K562 (cell line): ENCODE results near the gene CXCL16. TPM values are rescaled to one million over a fixed set of nuclear protein-coding genes. Genes with fewer than 3 reads are reported as not detected.

Experiments used
- ATAC-seq: fragments of 200-7000 bp; cut with Tn5 transposase; 3 replicates; pipeline ENCODE4 v1.9.1; 2020; ENCODE audit warnings: moderate library complexity
- BruUV-seq: library from RNA; stranded (reverse); fragments of 400-500 nt; replicated peaks from 2 replicates; lab custom pipeline; 2021; lab: Mats Ljungman, UMichigan
- CTCF ChIA-PET: fragments of 300-600 bp; formaldehyde crosslinking; extraction: SDS; loops from one replicate; lab custom pipeline; 2021; ENCODE audit warnings: low intra/inter-chr PET ratio; lab: Yijun Ruan, JAX
- POLR2A ChIA-PET: fragments of 300-600, 350-650 bp; sonication (Branson Sonifier 250); formaldehyde crosslinking; extraction: SDS; loops from one replicate; lab custom pipeline; 2021; ENCODE audit warnings: antibody characterized with exemption, inconsistent platforms; lab: Yijun Ruan, JAX
- DNase-seq, 4 experiments: peaks; one replicate each; pipeline versions ENCODE4 v3.0.0 to v3.0.0-alpha.2; 2011 to 2018; ENCODE audit warnings: low spot score in 3 of 4, mixed read lengths in 3 of 4; ENCODE audit errors: extremely low read depth in 1 of 4
- FAIRE-seq: peaks from 2 replicates; lab custom pipeline; 2011; peaks lifted over from hg19 to GRCh38; lab: Jason Lieb, UNC
- H2AFZ ChIP-seq: 2 replicates; pipeline ENCODE4 v1.6.0; 2011; ENCODE audit warnings: low read depth, low read length, control low read depth, inconsistent platforms
- H3K27ac ChIP-seq: fragments of 200-600 bp; 3 replicates; pipeline ENCODE4 v1.8.0; 2011; ENCODE audit warnings: low read depth, mild to moderate bottlenecking, control low read depth, inconsistent platforms, low read length, moderate library complexity, mixed read lengths; ENCODE audit errors: extremely low read depth
- H3K27me3 ChIP-seq, 2 experiments: fragments of 300-600 bp in 1 of 2; 2 replicates in 1 of 2; 3 replicates in 1 of 2; pipeline versions ENCODE4 v1.6.0 to v1.8.0; 2011; ENCODE audit warnings: inconsistent platforms in 2 of 2, low read length in 2 of 2, mild to moderate bottlenecking in 1 of 2, mixed read lengths in 1 of 2, moderate library complexity in 1 of 2; ENCODE audit not compliant: control insufficient read depth in 2 of 2, insufficient read depth in 2 of 2
- H3K36me3 ChIP-seq: fragments of 300-600 bp; 3 replicates; pipeline ENCODE4 v1.8.0; 2011; ENCODE audit warnings: mild to moderate bottlenecking, low read length, inconsistent platforms; ENCODE audit not compliant: control insufficient read depth, insufficient read depth
- H3K4me1 ChIP-seq, 2 experiments: fragments of 200-600 bp in 1 of 2; replicated peaks in 1 of 2; 2 replicates in 1 of 2; 3 replicates in 1 of 2; pipeline versions ENCODE4 v1.5.1 to v1.8.0; 2011; ENCODE audit warnings: inconsistent platforms in 2 of 2, low read length in 2 of 2, mild to moderate bottlenecking in 1 of 2, mixed read lengths in 1 of 2, moderate library complexity in 1 of 2; ENCODE audit not compliant: control insufficient read depth in 2 of 2, insufficient read depth in 2 of 2
- H3K4me2 ChIP-seq: 2 replicates; pipeline ENCODE4 v1.6.1; 2011; ENCODE audit warnings: low read length, control low read depth, inconsistent platforms, mixed read lengths; ENCODE audit not compliant: insufficient read depth
- H3K4me3 ChIP-seq: fragments of 200-600 bp; sonication (generic), shearing (Covaris generic); 2 replicates; pipeline ENCODE4 v1.5.1; 2016; ENCODE audit warnings: control low read depth, inconsistent platforms
- H3K79me2 ChIP-seq: fragments of 200-600 bp; 3 replicates; pipeline ENCODE4 v1.8.0; 2011; ENCODE audit warnings: low read length, inconsistent platforms; ENCODE audit not compliant: control insufficient read depth, insufficient read depth
- H3K9ac ChIP-seq, 2 experiments: 2 replicates each; pipeline versions ENCODE4 v1.6.0 to v1.6.1; 2011; ENCODE audit warnings: low read depth in 2 of 2, low read length in 2 of 2, control low read depth in 1 of 2, inconsistent platforms in 1 of 2, mild to moderate bottlenecking in 1 of 2, mixed read lengths in 1 of 2; ENCODE audit not compliant: insufficient read depth in 1 of 2
- H3K9me1 ChIP-seq: one replicate; pipeline ENCODE4 v1.6.0; 2011; ENCODE audit warnings: inconsistent platforms, mild to moderate bottlenecking, low read length, moderate library complexity; ENCODE audit not compliant: control insufficient read depth, insufficient read depth
- H3K9me3 ChIP-seq: replicated peaks from 2 replicates; pipeline ENCODE4 v1.5.1; 2011; ENCODE audit warnings: low read depth, low read length, inconsistent platforms; ENCODE audit not compliant: control insufficient read depth, insufficient read depth
- H4K20me1 ChIP-seq: replicated peaks from 2 replicates; pipeline ENCODE4 v1.6.1; 2011; ENCODE audit warnings: low read length, inconsistent platforms, mixed read lengths; ENCODE audit not compliant: control insufficient read depth, insufficient read depth
- ATF1 ChIP-seq, 2 experiments: fragments of 450-650 bp in 1 of 2; IDR thresholded peaks; 2 replicates each; pipeline ENCODE4 v1.6.1; 2016; ENCODE audit warnings: missing compliant biosample characterization in 1 of 2, missing genetic modification characterization in 1 of 2
- CBFA2T2 ChIP-seq: fragments of 450-650 bp; conservative IDR thresholded peaks from 2 replicates; pipeline ENCODE4 v1.6.1; 2017; ENCODE audit warnings: mild to moderate bottlenecking
- CTBP1 ChIP-seq: fragments of 450-650 bp; IDR thresholded peaks from 2 replicates; pipeline ENCODE4 v1.6.1; 2016; ENCODE audit warnings: borderline replicate concordance
- DACH1 ChIP-seq: fragments of 450-650 bp; IDR thresholded peaks from 2 replicates; pipeline ENCODE4 v1.6.1; 2018; ENCODE audit not compliant: partially characterized antibody
- ERF ChIP-seq: fragments of 450-650 bp; formaldehyde crosslinking; IDR thresholded peaks from 2 replicates; pipeline ENCODE4 v1.4.0; 2020; ENCODE audit warnings: mild to moderate bottlenecking, mixed read lengths
- FOS ChIP-seq: IDR thresholded peaks from 3 replicates; pipeline ENCODE4 v1.6.1; 2011; ENCODE audit not compliant: insufficient read length; ENCODE audit errors: extremely low read depth
- KDM1A ChIP-seq, 2 experiments: fragments of 450-650 bp; IDR thresholded peaks; 2 replicates each; pipeline ENCODE4 v1.6.1; 2016; ENCODE audit warnings: mild to moderate bottlenecking in 2 of 2
- RBM15 ChIP-seq: fragments of 200-400 bp; formaldehyde crosslinking; IDR thresholded peaks from 2 replicates; pipeline ENCODE4 v1.6.1; 2018; ENCODE audit warnings: mild to moderate bottlenecking, low read length, moderate library complexity; ENCODE audit not compliant: insufficient read depth
- RCOR1 ChIP-seq, 2 experiments: IDR thresholded peaks; 2 replicates each; pipeline ENCODE4 v1.6.1; 2012; ENCODE audit warnings: low read depth in 2 of 2, low read length in 2 of 2, borderline replicate concordance in 1 of 2, improper control_type of control experiment in 1 of 2
- TBL1XR1 ChIP-seq, 2 experiments: IDR thresholded peaks; 2 replicates each; pipeline ENCODE4 v1.6.1; 2012; ENCODE audit warnings: improper control_type of control experiment in 2 of 2, low read length in 2 of 2, mild to moderate bottlenecking in 1 of 2
- ZNF121 ChIP-seq: sonication (generic); formaldehyde crosslinking; conservative IDR thresholded peaks from 2 replicates; pipeline ENCODE4 v1.8.0; 2022; ENCODE audit warnings: missing genetic modification reagents
- ZNF174 ChIP-seq: fragments of 250-450 bp; sonication (Bioruptor Pico); IDR thresholded peaks from 2 replicates; pipeline ENCODE4 v1.4.0; 2020; ENCODE audit warnings: mild to moderate bottlenecking
- ZNF212 ChIP-seq: fragments of 450-650 bp; formaldehyde crosslinking; IDR thresholded peaks from 2 replicates; pipeline ENCODE4 v1.4.0; 2020; ENCODE audit warnings: mild to moderate bottlenecking
- ZNF239 ChIP-seq: fragments of 250-450 bp; sonication (Bioruptor Pico); IDR thresholded peaks from 2 replicates; pipeline ENCODE4 v1.4.0; 2020; ENCODE audit warnings: mild to moderate bottlenecking
- ZNF586 ChIP-seq: fragments of 450-650 bp; formaldehyde crosslinking; conservative IDR thresholded peaks from 2 replicates; pipeline ENCODE4 v1.4.0; 2020; ENCODE audit warnings: mild to moderate bottlenecking, moderate library complexity
- ZNF589 ChIP-seq: fragments of 200-800 bp; sonication (Bioruptor generic); IDR thresholded peaks from 2 replicates; pipeline ENCODE4 v1.6.1; 2016; ENCODE audit warnings: low read depth, missing genetic modification characterization, missing compliant biosample characterization
- WGBS: fragments of 100-300 bp; shearing (Covaris generic); methylation state at CpG from one replicate; pipeline ENCODE4 v1.1.6; 2016; ENCODE audit warnings: low coverage, mixed read lengths; ENCODE audit not compliant: insufficient coverage; ENCODE audit errors: missing lambda C conversion rate; 5-methylcytosine and 5-hydroxymethylcytosine counted together
- in situ Hi-C: fragments of 300-500 bp; cut with MboI; formaldehyde crosslinking; loops from 4 replicates; pipeline ENCODE4 v1.15.0; 2018; ENCODE audit warnings: inconsistent platforms, mixed read lengths
- intact Hi-C: fragments of 100-400 bp; cut with micrococcal nuclease; formaldehyde crosslinking; loops from 2 replicates; pipeline ENCODE4 v1.14.2; 2022
- polyA plus RNA-seq, 8 experiments: library from polyadenylated mRNA; depleted of rRNA in 4 of 8; stranded (reverse) in 5 of 8; unstranded in 3 of 8; fragments of >200 nt; fragmentation: Nextera tagmentation in 2 of 8; fragmentation: Illumina TruSeq in 1 of 8; extraction: Ambion mirVana in 2 of 8; extraction: Trizol in 1 of 8; gene quantifications; 2 replicates each; pipeline versions ENCODE4 v1.2.1 to v1.2.3, GENCODE V29; 2011 to 2014; ENCODE audit warnings: inconsistent platforms in 1 of 8, missing spikeins in 1 of 8
- total RNA-seq, 7 experiments: library from RNA; depleted of rRNA in 6 of 7; stranded (reverse); fragments of >200 nt in 6 of 7; fragmentation: Illumina TruSeq in 2 of 7; extraction: Trizol in 2 of 7; gene quantifications; 2 replicates each; pipeline versions ENCODE4 v1.2.1 to v1.2.3, GENCODE V29; 2011 to 2021; ENCODE audit warnings: low replicate concordance in 1 of 7
- TF ChIP-seq, protein P1 (sequence below), 2 experiments: fragments of 450-650 bp in 1 of 2; sonication (generic) in 1 of 2; formaldehyde crosslinking in 1 of 2; IDR thresholded peaks in 1 of 2; conservative IDR thresholded peaks in 1 of 2; 2 replicates each; pipeline versions ENCODE4 v1.6.1 to v1.8.1; 2016 to 2023; ENCODE audit warnings: mild to moderate bottlenecking in 2 of 2, moderate library complexity in 2 of 2, inconsistent platforms in 1 of 2, missing genetic modification reagents in 1 of 2
- TF ChIP-seq, protein P2 (sequence below): fragments of 250-450 bp; sonication (Bioruptor Pico); IDR thresholded peaks from 2 replicates; pipeline ENCODE4 v1.5.0; 2022; ENCODE audit warnings: mild to moderate bottlenecking

Gene CXCL16
- total and polyA plus RNA-seq, 9 of the 15 experiments (the other 6 are each of a cell fraction or from before 2014, with no cell fraction given) = 0.05 to 0.68 (median 0.22) TPM; not detected in 2

DNA sequence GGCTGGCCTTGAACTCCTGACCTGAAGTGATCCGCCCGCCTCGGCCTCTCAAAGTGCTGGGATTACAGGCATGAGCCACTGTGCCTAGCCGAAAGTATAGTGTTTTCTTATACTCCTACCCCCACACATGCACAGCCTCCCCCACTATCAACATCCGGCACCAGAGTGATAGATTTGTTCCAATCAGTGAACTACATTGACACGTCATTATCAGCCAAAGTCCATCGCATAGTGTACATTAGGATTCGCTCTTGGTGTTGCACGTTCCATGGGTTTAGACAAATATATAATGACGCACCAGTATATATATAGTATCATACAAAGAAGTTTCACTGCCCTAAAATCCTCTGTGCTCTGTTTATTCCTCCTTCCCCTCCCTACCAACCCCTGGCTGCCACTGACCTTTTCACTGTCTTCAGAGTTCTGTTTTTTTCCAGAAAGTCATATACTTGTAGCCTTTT, 20.1 kb upstream of the CXCL16 start (continued):
- TF ChIP-seq ATF1 (CRISPR knock-in tag; IDR thresholded peaks at IDR 0.05) (no peak), ATF1 (tag; IDR thresholded peaks at IDR 0.05) (0 out of 2 replicates have a peak, but pooled peaks have one; percentile 23), KDM1A (IDR thresholded peaks at IDR 0.05) (peak; percentile 56 to 57; a peak in 2 of 4 replicates), ZNF174 (no peak), ZNF121 (CRISPR knock-in tag) (no peak), RCOR1 (IDR thresholded peaks at IDR 0.05; ENCODE audit: borderline replicate concordance in 1 of 2, low read depth in 2 of 2, low read length in 2 of 2) (0 out of 4 replicates have a peak, but pooled peaks of 1 of the 2 experiments have one; percentile 39), TBL1XR1 (IDR thresholded peaks at IDR 0.05; ENCODE audit: low read length in 2 of 2) (no peak), ERF (CRISPR knock-in tag) (no peak), CBFA2T2 (0 out of 2 replicates have a peak, but pooled peaks have one; percentile 17), ZNF589 (no peak)
- TF ChIP-seq, protein P1, sequence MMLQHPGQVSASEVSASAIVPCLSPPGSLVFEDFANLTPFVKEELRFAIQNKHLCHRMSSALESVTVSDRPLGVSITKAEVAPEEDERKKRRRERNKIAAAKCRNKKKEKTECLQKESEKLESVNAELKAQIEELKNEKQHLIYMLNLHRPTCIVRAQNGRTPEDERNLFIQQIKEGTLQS (IDR thresholded peaks at IDR 0.05) = peak; percentile 22; the same call in 1 of the 2 replicates
- TF ChIP-seq, protein P1 (CRISPR knock-in tag; conservative IDR thresholded peaks at IDR 0.05) = no peak
- TF ChIP-seq, all 486 proteins: peak for 8

- no peaks in the 10 kb centered on the region for H4K20me1 ChIP-seq
- H3K9ac ChIP-seq = no peak overlapping the region
- no TSS peak for BruUV-seq
- in situ Hi-C loops (no loop called here), intact Hi-C loops (no loop called here)
- no peaks in the 10 kb centered on the region for H3K36me3 ChIP-seq
- ChIA-PET POLR2A (interaction anchor here (1.4 kb wide), 1 partner anchor 12 kb away, joined by 3 read pairs; no protein-coding TSS in a partner anchor), CTCF (no interaction called here)
- H3K4me1 ChIP-seq = no peaks in the 10 kb centered on the region
- no peak for TF ChIP-seq ZNF239 (CRISPR knock-in tag)
- no peak for TF ChIP-seq ZNF212 (CRISPR knock-in tag)
- TF ChIP-seq RBM15 = no peak
- TF ChIP-seq CTBP1 = no peak
- no peak for TF ChIP-seq ZNF586 (CRISPR knock-in tag)
- TF ChIP-seq, protein P2, sequence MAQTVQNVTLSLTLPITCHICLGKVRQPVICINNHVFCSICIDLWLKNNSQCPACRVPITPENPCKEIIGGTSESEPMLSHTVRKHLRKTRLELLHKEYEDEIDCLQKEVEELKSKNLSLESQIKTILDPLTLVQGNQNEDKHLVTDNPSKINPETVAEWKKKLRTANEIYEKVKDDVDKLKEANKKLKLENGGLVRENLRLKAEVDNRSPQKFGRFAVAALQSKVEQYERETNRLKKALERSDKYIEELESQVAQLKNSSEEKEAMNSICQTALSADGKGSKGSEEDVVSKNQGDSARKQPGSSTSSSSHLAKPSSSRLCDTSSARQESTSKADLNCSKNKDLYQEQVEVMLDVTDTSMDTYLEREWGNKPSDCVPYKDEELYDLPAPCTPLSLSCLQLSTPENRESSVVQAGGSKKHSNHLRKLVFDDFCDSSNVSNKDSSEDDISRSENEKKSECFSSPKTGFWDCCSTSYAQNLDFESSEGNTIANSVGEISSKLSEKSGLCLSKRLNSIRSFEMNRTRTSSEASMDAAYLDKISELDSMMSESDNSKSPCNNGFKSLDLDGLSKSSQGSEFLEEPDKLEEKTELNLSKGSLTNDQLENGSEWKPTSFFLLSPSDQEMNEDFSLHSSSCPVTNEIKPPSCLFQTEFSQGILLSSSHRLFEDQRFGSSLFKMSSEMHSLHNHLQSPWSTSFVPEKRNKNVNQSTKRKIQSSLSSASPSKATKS (CRISPR knock-in tag) = no peak
- peak; percentile 48 for TF ChIP-seq DACH1
- TF ChIP-seq FOS = no peak
- no peak overlapping the region for H2AFZ ChIP-seq
- H3K9me3 ChIP-seq = no peaks in the 10 kb centered on the region
- no peaks in the 10 kb centered on the region for H3K79me2 ChIP-seq
- H3K27ac ChIP-seq = no peak overlapping the region
- 0% methylated on average over 1 of the region's 1 CpG for WGBS
- H3K9me1 ChIP-seq = no peaks in the 10 kb centered on the region
- peaks cover 19 to 30% of the 10 kb centered on the region in 2 experiments; a peak in 4 of 5 replicates for H3K27me3 ChIP-seq
- FAIRE-seq (no peak), DNase-seq (no peak), ATAC-seq (no peak)
- no peak overlapping the region for H3K4me3 ChIP-seq
- no peak overlapping the region for H3K4me2 ChIP-seq
Observed at GRCh38 chr17:4753392-4753791, 13.7 kb upstream of the CXCL16 start.
